T-cell (primary cell): Measurements from ENCODE around the gene JAZF1. TPM values are rescaled to one million over a fixed set of nuclear protein-coding genes. Genes with fewer than 3 reads are reported as not detected.

Experiments
- ATAC-seq, 4 experiments: fragments of 200-7000 bp in 3 of 4; fragments of 150-1000 bp in 1 of 4; cut with Tn5 transposase; replicated peaks in 1 of 4; 1 replicate in 3 of 4; 2 replicates in 1 of 4; pipeline ENCODE4 v1.10.0; 2021; ENCODE audit warnings: moderate library complexity in 3 of 4, mild to moderate bottlenecking in 2 of 4, moderate number of reproducible peaks in 1 of 4
- CTCF ChIA-PET, 2 donors: fragments of 300-600 bp; sonication (Branson Sonifier 250); formaldehyde crosslinking; loops; one replicate each; lab custom pipeline; 2022; ENCODE audit warnings: antibody characterized with exemption in 2 of 2; lab: Charles Lee
- POLR2A ChIA-PET, 2 donors: fragments of 300-600 bp; sonication (Branson Sonifier 250); formaldehyde crosslinking; loops; one replicate each; lab custom pipeline; 2022; ENCODE audit warnings: antibody characterized with exemption in 2 of 2; lab: Charles Lee
- DNase-seq, 35 experiments: peaks; one replicate each; pipeline versions ENCODE4 v3.0.0 to v3.0.0-alpha.2; 2013 to 2023
- H3K27ac ChIP-seq: one replicate; pipeline ENCODE4 v1.5.1; 2013; ENCODE audit warnings: low read length
- H3K27me3 ChIP-seq, 2 experiments: replicated peaks in 1 of 2; 1 replicate in 1 of 2; 2 replicates in 1 of 2; pipeline versions ENCODE4 v1.6.1 to v1.7.0; 2013; ENCODE audit warnings: low read length in 1 of 2, mixed read lengths in 1 of 2; ENCODE audit not compliant: control insufficient read depth in 2 of 2, insufficient read depth in 2 of 2; ENCODE audit errors: extremely low read depth in 1 of 2
- H3K36me3 ChIP-seq, 2 donors: 1 replicate in 1 of 2; 2 replicates in 1 of 2; pipeline versions ENCODE4 v1.6.1 to v1.7.0; 2013; ENCODE audit warnings: low read length in 1 of 2; ENCODE audit not compliant: control insufficient read depth in 2 of 2, insufficient read depth in 1 of 2; ENCODE audit errors: extremely low read depth in 1 of 2
- H3K4me1 ChIP-seq, 2 experiments: 1 replicate in 1 of 2; 2 replicates in 1 of 2; pipeline versions ENCODE4 v1.6.1 to v1.7.0; 2013; ENCODE audit warnings: low read length in 2 of 2, mixed read lengths in 1 of 2; ENCODE audit not compliant: insufficient read depth in 2 of 2, control insufficient read depth in 1 of 2; ENCODE audit errors: extremely low read depth in 1 of 2
- H3K4me3 ChIP-seq, 2 donors: 1 replicate in 1 of 2; 2 replicates in 1 of 2; pipeline versions ENCODE4 v1.5.1 to v1.7.0; 2013; ENCODE audit warnings: mild to moderate bottlenecking in 2 of 2, low read length in 1 of 2, moderate library complexity in 1 of 2; ENCODE audit not compliant: control insufficient read depth in 1 of 2; ENCODE audit errors: extremely low read depth in 1 of 2
- H3K9me3 ChIP-seq: 2 replicates; pipeline ENCODE4 v1.7.0; 2013
- H3K27ac Mint-ChIP-seq, 2 donors: one replicate each; pipeline ENCODE4 v1.8.0; 2020 to 2021; ENCODE audit warnings: mild to moderate bottlenecking in 2 of 2, mixed read lengths in 2 of 2
- H3K27me3 Mint-ChIP-seq, 2 donors: one replicate each; pipeline ENCODE4 v1.8.0; 2021 to 2022; ENCODE audit warnings: mixed read lengths in 2 of 2
- H3K36me3 Mint-ChIP-seq: one replicate; pipeline ENCODE4 v1.8.0; 2021; ENCODE audit warnings: mixed read lengths
- H3K4me1 Mint-ChIP-seq, 3 donors: one replicate each; pipeline ENCODE4 v1.8.0; 2020 to 2022; ENCODE audit warnings: mixed read lengths in 3 of 3, mild to moderate bottlenecking in 1 of 3
- H3K4me3 Mint-ChIP-seq, 3 donors: one replicate each; pipeline ENCODE4 v1.8.0; 2020 to 2022; ENCODE audit warnings: mild to moderate bottlenecking in 3 of 3, mixed read lengths in 3 of 3, moderate library complexity in 3 of 3
- H3K9me3 Mint-ChIP-seq, 3 donors: one replicate each; pipeline ENCODE4 v1.8.0; 2020 to 2022; ENCODE audit warnings: mixed read lengths in 3 of 3
- WGBS: methylation state at CpG from one replicate; pipeline ENCODE4 v1.1.5; 2013; ENCODE audit warnings: missing lambda C conversion rate; ENCODE audit not compliant: insufficient coverage; 5-methylcytosine and 5-hydroxymethylcytosine counted together
- total RNA-seq, 35 experiments: library from RNA in 6 of 35; stranded (reverse) in 6 of 35; fragments of 120-200 nt in 1 of 35; gene quantifications; one replicate each; pipeline versions ENCODE4 v1.2.1 to v1.2.4 and lab custom pipeline; 2013 to 2026

JAZF1 gene
- total RNA-seq, 5 donors from 2014 or later (not counting 1 experiment from before 2014, with no cell fraction given), result 9.6 to 22.1 (median 15.9) TPM

- ChIA-PET POLR2A (no interaction called here), CTCF (no interaction called here)
- no peak overlapping the region for H3K4me3 Mint-ChIP-seq
- H3K9me3 Mint-ChIP-seq, result no peaks in the 10 kb centered on the region
- ATAC-seq, result no peak
- no peak for DNase-seq
- Histone ChIP-seq H3K36me3 (no peaks in the 10 kb centered on the region), H3K27ac (no peak overlapping the region), H3K4me3 (no peak overlapping the region), H3K4me1 (no peaks in the 10 kb centered on the region), H3K9me3 (no peaks in the 10 kb centered on the region), H3K27me3 (no peaks in the 10 kb centered on the region)
- WGBS, result no CpG with 5 or more reads among the region's 1 CpG
- no peak overlapping the region for H3K27ac Mint-ChIP-seq
- no peaks in the 10 kb centered on the region for H3K36me3 Mint-ChIP-seq
- H3K4me1 Mint-ChIP-seq, result no peaks in the 10 kb centered on the region
- peaks cover 0 to 10% of the 10 kb centered on the region in 2 donors for H3K27me3 Mint-ChIP-seq
Measured at GRCh38 chr7:28224172-28224571, 43.6 kb upstream of the JAZF1 start.

DNA sequence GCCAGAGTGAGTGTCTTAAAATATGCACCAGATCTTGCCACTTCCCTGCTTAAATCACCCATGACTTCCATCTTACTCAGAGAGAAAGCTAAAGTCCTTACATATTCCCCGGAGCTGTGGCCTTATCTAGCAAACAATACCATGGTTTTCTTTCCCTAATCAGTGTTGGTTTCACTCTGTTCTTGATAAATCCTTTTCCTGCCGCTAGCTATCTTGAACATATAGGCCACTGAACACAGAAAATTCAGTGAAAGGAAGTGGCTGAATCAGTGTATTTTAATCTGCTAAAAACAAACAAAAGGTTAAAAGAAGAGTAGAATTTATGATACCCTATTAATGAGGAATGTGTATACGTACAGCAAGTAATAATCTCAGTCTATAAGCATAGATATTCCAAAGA, 42.0 kb upstream of the JAZF1 start:
- CTCF ChIA-PET, result interaction anchor here in 1 of 2 donors (0.6 kb wide), 1 partner anchor 167 kb away, joined by 4 read pairs; no protein-coding TSS in a partner anchor

DNA sequence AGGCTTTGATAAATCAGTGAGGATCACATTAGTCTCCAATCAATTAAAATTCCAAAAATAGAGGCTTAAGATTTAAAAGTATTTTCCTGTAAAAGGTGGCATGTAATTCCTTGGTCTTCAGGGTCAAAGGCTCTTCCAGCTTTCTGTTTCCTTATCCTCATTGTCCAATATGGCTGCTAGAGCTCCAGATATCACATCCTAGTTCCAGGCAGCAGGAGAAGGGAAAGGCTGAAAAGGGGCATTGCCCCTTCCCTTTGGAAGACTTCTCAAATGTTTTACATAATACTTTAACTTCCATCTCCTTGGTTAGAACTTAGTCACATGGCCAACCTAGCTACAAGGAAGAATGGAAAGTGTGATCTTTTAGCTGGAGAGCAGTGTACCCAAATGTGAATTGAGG, 39.2 kb upstream of the JAZF1 start:
- no peak overlapping the region for H3K4me3 Mint-ChIP-seq
- H3K27me3 Mint-ChIP-seq, result peaks cover 4 to 13% of the 10 kb centered on the region in 2 donors
- Histone ChIP-seq H3K27me3 (no peaks in the 10 kb centered on the region), H3K27ac (no peak overlapping the region), H3K36me3 (no peaks in the 10 kb centered on the region), H3K4me1 (no peaks in the 10 kb centered on the region), H3K4me3 (no peak overlapping the region), H3K9me3 (no peaks in the 10 kb centered on the region)
- ChIA-PET POLR2A (no interaction called here), CTCF (interaction anchor here in 1 of 2 donors (0.5 kb wide), 1 partner anchor 575 kb away, joined by 3 read pairs; no protein-coding TSS in a partner anchor)
- H3K4me1 Mint-ChIP-seq, result no peaks in the 10 kb centered on the region
- no peaks in the 10 kb centered on the region for H3K36me3 Mint-ChIP-seq
- H3K9me3 Mint-ChIP-seq, result no peaks in the 10 kb centered on the region
- ATAC-seq (no peak), DNase-seq (no peak)
- H3K27ac Mint-ChIP-seq, result no peak overlapping the region

More for the DNA sequence above, 42.0 kb upstream of the JAZF1 start:
- DNase-seq (no peak), ATAC-seq (no peak)
- no peaks in the 10 kb centered on the region for H3K36me3 Mint-ChIP-seq
- Histone ChIP-seq H3K27ac (no peak overlapping the region), H3K9me3 (no peaks in the 10 kb centered on the region), H3K4me3 (no peak overlapping the region), H3K4me1 (no peaks in the 10 kb centered on the region), H3K36me3 (no peaks in the 10 kb centered on the region), H3K27me3 (no peaks in the 10 kb centered on the region)
- H3K4me1 Mint-ChIP-seq, result no peaks in the 10 kb centered on the region
- no peak overlapping the region for H3K4me3 Mint-ChIP-seq
- no peaks in the 10 kb centered on the region for H3K9me3 Mint-ChIP-seq
- H3K27ac Mint-ChIP-seq, result no peak overlapping the region
- POLR2A ChIA-PET, result no interaction called here
- peaks cover 0 to 9% of the 10 kb centered on the region in 2 donors for H3K27me3 Mint-ChIP-seq
- no CpG with 5 or more reads among the region's 3 CpGs for WGBS

GRCh38 chr7:28217143-28217542, 36.5 kb upstream of the JAZF1 start:
- no peaks in the 10 kb centered on the region for H3K27me3 ChIP-seq
- no peaks in the 10 kb centered on the region for H3K36me3 ChIP-seq
- no peak for DNase-seq
- no peak overlapping the region for H3K4me3 ChIP-seq
- no peak overlapping the region for H3K27ac Mint-ChIP-seq
- POLR2A ChIA-PET, result no interaction called here
- no peaks in the 10 kb centered on the region for H3K9me3 ChIP-seq
- no peak overlapping the region for H3K27ac ChIP-seq
- H3K9me3 Mint-ChIP-seq, result no peaks in the 10 kb centered on the region
- ATAC-seq, result no peak
- H3K27me3 Mint-ChIP-seq, result peaks cover 7 to 20% of the 10 kb centered on the region in 2 donors
- CTCF ChIA-PET, result no interaction called here
- 83% methylated on average over 2 of the region's 3 CpGs for WGBS
- no peaks in the 10 kb centered on the region for H3K4me1 Mint-ChIP-seq
- H3K4me3 Mint-ChIP-seq, result no peak overlapping the region
- no peaks in the 10 kb centered on the region for H3K36me3 Mint-ChIP-seq
- no peaks in the 10 kb centered on the region for H3K4me1 ChIP-seq

DNA sequence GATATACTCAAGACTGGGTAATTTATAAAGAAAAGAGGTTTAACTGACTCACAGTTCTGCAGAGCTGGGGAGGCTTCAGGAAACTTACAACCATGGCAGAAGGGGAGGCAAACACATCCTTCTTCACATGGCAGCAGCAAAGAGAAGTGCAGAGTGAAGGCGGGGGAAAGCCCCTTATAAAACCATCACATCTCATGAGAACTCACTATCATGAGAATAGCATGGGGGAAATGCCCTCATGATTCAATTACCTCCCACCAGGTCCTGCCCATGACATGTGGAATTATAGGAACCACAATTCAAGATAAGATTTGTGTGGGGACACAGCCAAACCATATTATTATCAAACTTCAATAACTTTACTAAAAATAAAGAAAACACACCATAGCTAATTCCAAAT, 30.4 kb upstream of the JAZF1 start:
- no peak overlapping the region for H3K4me3 Mint-ChIP-seq

DNA sequence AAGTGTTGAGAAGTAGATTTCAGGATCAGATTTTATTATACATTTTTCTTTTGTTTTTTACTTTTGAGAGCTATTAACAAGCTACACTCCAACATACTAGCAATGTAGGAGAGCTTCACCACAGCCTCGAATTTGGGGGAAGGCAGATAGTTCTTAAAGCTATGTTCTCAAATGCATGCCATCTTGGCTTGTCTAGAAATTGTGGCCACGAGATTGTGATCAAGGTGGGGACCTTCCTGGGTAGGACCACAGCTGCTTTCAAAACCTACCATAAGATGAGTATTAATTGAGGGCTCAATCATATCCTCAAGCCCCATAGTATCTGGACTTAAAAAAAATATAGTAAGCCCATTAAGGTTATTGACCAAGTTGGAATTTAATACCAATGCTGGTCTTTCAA, 27.9 kb upstream of the JAZF1 start:
- H3K9me3 Mint-ChIP-seq, result peaks cover 7 to 23% (median 20%) of the 10 kb centered on the region in 3 donors
- WGBS, result no CpG with 5 or more reads among the region's 2 CpGs
- DNase-seq, result no peak
- H3K4me3 Mint-ChIP-seq, result no peak overlapping the region
- H3K9me3 ChIP-seq, result no peaks in the 10 kb centered on the region
- CTCF ChIA-PET, result no interaction called here
- H3K4me1 Mint-ChIP-seq, result peaks cover 10 to 25% (median 12%) of the 10 kb centered on the region in 3 donors
- H3K36me3 ChIP-seq, result no peaks in the 10 kb centered on the region
- no peaks in the 10 kb centered on the region for H3K27me3 ChIP-seq
- peaks cover under 1 to 4% of the 10 kb centered on the region in 2 donors for H3K27me3 Mint-ChIP-seq
- peaks cover 0 to 3% of the 10 kb centered on the region in 2 experiments for H3K4me1 ChIP-seq
- ATAC-seq, result no peak
- no peaks in the 10 kb centered on the region for H3K36me3 Mint-ChIP-seq
- no peak overlapping the region for H3K27ac Mint-ChIP-seq
- H3K27ac ChIP-seq, result no peak overlapping the region
- H3K4me3 ChIP-seq, result no peak overlapping the region
- POLR2A ChIA-PET, result interaction anchor here in 1 of 2 donors (0.7 kb wide), 1 partner anchor 50 kb away, joined by 3 read pairs; no protein-coding TSS in a partner anchor

More for the DNA sequence above, 30.4 kb upstream of the JAZF1 start:
- peaks cover 7 to 14% of the 10 kb centered on the region in 2 donors for H3K27me3 Mint-ChIP-seq
- WGBS, result no CpG with 5 or more reads among the region's 1 CpG
- H3K27ac Mint-ChIP-seq, result no peak overlapping the region
- no peaks in the 10 kb centered on the region for H3K36me3 Mint-ChIP-seq
- POLR2A ChIA-PET, result no interaction called here
- no peak overlapping the region for H3K4me3 ChIP-seq
- H3K36me3 ChIP-seq, result no peaks in the 10 kb centered on the region
- ATAC-seq (no peak), DNase-seq (no peak)
- peaks cover 10 to 23% (median 12%) of the 10 kb centered on the region in 3 donors for H3K4me1 Mint-ChIP-seq
- no peaks in the 10 kb centered on the region for H3K27me3 ChIP-seq
- no peaks in the 10 kb centered on the region for H3K9me3 ChIP-seq
- peaks cover 7 to 23% (median 20%) of the 10 kb centered on the region in 3 donors for H3K9me3 Mint-ChIP-seq
- CTCF ChIA-PET, result no interaction called here
- no peak overlapping the region for H3K27ac ChIP-seq
- H3K4me1 ChIP-seq, result no peaks in the 10 kb centered on the region
